Measurements from ENCODE around the gene CDK17.

The CDK17 gene

GRCh38 chr12:96263449-96263902, 136.8 kb downstream of the CDK17 start:
- Histone ChIP-seq H3K36me3 (ENCODE audit: low read length) (peaks cover 7% of the 10 kb centered on the region; the same call in 1 of the 2 replicates), H3K9ac (ENCODE audit: low read length) (no peak overlapping the region), H3K27ac (ENCODE audit: low read depth, low read length) (no peak overlapping the region), H3K79me2 (ENCODE audit: insufficient read depth, low read length) (no peaks in the 10 kb centered on the region), H3K9me2 (replicated peaks; ENCODE audit: insufficient read depth, low read length) (no peaks in the 10 kb centered on the region), H3K4me3 (ENCODE audit: insufficient read depth, low read length, poor library complexity, severe bottlenecking) (no peak overlapping the region), H3K27me3 (ENCODE audit: low read length) (no peaks in the 10 kb centered on the region), H3K9me3 (ENCODE audit: insufficient read depth, low read length) (no peaks in the 10 kb centered on the region), H4K20me1 (ENCODE audit: low read depth, low read length) (0 out of 2 replicates have a peak, but pooled peaks cover 3% of the 10 kb centered on the region), H2AFZ (ENCODE audit: low read depth, low read length, severe bottlenecking) (no peak overlapping the region), H3K4me2 (ENCODE audit: low read depth, low read length, poor library complexity, severe bottlenecking) (no peak overlapping the region), H3F3A (ENCODE audit: insufficient read depth) (0 out of 2 replicates have a peak, but pooled peaks cover 4% of the 10 kb centered on the region)
- TF ChIP-seq CTCF (IDR thresholded peaks at IDR 0.05; ENCODE audit: insufficient read depth, low read length, poor library complexity, severe bottlenecking), result no peak
- TF ChIP-seq EZH2phosphoT487 (conservative IDR thresholded peaks at IDR 0.05; ENCODE audit: low read length), result no peak

GRCh38 chr12:96261557-96261956, 138.7 kb downstream of the CDK17 start:
- H3K9me3 ChIP-seq (ENCODE audit: insufficient read depth, low read length), result no peaks in the 10 kb centered on the region
- H3K27me3 ChIP-seq (ENCODE audit: low read length), result no peaks in the 10 kb centered on the region
- no peaks in the 10 kb centered on the region for H4K20me1 ChIP-seq (ENCODE audit: low read depth, low read length)
- H3K9ac ChIP-seq (ENCODE audit: low read length), result no peak overlapping the region
- no peak overlapping the region for H3K4me3 ChIP-seq (ENCODE audit: insufficient read depth, low read length, poor library complexity, severe bottlenecking)
- no peaks in the 10 kb centered on the region for H3K79me2 ChIP-seq (ENCODE audit: insufficient read depth, low read length)
- H3K9me2 ChIP-seq (replicated peaks; ENCODE audit: insufficient read depth, low read length), result no peaks in the 10 kb centered on the region
- no peak for TF ChIP-seq CTCF (IDR thresholded peaks at IDR 0.05; ENCODE audit: insufficient read depth, low read length, poor library complexity, severe bottlenecking)
- no peak for TF ChIP-seq EZH2phosphoT487 (conservative IDR thresholded peaks at IDR 0.05; ENCODE audit: low read length)
- H3F3A ChIP-seq (ENCODE audit: insufficient read depth), result no peaks in the 10 kb centered on the region
- no peak overlapping the region for H3K27ac ChIP-seq (ENCODE audit: low read depth, low read length)
- H3K36me3 ChIP-seq (ENCODE audit: low read length), result peaks cover 7% of the 10 kb centered on the region; the same call in 1 of the 2 replicates
- no peak overlapping the region for H2AFZ ChIP-seq (ENCODE audit: low read depth, low read length, severe bottlenecking)
- H3K4me2 ChIP-seq (ENCODE audit: low read depth, low read length, poor library complexity, severe bottlenecking), result no peak overlapping the region

- Histone ChIP-seq H3K79me2 (ENCODE audit: insufficient read depth, low read length) (no peaks in the 10 kb centered on the region), H3K9me2 (replicated peaks; ENCODE audit: insufficient read depth, low read length) (no peaks in the 10 kb centered on the region), H2AFZ (ENCODE audit: low read depth, low read length, severe bottlenecking) (no peak overlapping the region), H3K27ac (ENCODE audit: low read depth, low read length) (no peak overlapping the region), H3K27me3 (ENCODE audit: low read length) (no peaks in the 10 kb centered on the region), H4K20me1 (ENCODE audit: low read depth, low read length) (no peaks in the 10 kb centered on the region), H3K4me2 (ENCODE audit: low read depth, low read length, poor library complexity, severe bottlenecking) (no peak overlapping the region), H3K9ac (ENCODE audit: low read length) (no peak overlapping the region), H3K36me3 (ENCODE audit: low read length) (0 out of 2 replicates have a peak, but pooled peaks cover 3% of the 10 kb centered on the region), H3K4me3 (ENCODE audit: insufficient read depth, low read length, poor library complexity, severe bottlenecking) (no peak overlapping the region), H3F3A (ENCODE audit: insufficient read depth) (no peaks in the 10 kb centered on the region), H3K9me3 (ENCODE audit: insufficient read depth, low read length) (no peaks in the 10 kb centered on the region)
- TF ChIP-seq EZH2phosphoT487 (conservative IDR thresholded peaks at IDR 0.05; ENCODE audit: low read length) (no peak), CTCF (IDR thresholded peaks at IDR 0.05; ENCODE audit: insufficient read depth, low read length, poor library complexity, severe bottlenecking) (no peak)
Observed at GRCh38 chr12:96260644-96261043, 139.6 kb downstream of the CDK17 start.
